GDM1 (cell line): Measurements from ENCODE around the gene CMC2.
A peak's percentile ranks its signal among the peaks of the same experiment; 100 is the strongest.

Experiments
- DNase-seq: peaks from one replicate; lab custom pipeline; 2025; lab: John Stamatoyannopoulos, UW

Gene CMC2

GRCh38 chr16:81006813-81007695 is at the start of gene CMC2, which contains the start of gene CENPN:
TSS of gene CMC2 (minus strand) at chr16:81006885. CDS start at chr16:80997394, 9,491 bp downstream.
TSS of gene CENPN (plus strand) at chr16:81007214. CDS start at chr16:81011940, 4,726 bp downstream.
- DNase-seq, result peak; percentile 86

DNA sequence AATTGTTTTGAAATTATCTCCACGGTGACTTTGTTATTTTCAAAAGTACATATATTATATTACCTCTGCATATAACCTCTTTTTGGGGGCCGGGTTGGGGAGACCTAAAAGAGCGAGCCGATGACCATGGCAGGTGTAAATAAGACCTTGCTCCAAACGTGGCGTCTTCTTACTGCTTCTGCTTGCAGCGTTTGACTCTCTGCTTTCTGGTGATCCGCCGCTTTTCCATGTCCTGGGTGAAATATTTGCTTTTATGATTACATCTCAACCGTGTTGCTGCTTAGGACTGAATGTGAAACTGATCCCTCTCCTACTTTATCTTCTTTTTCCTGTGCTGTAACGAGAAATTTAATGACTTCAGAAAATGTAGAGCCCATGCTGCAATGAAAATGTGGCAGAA is 47.1 kb upstream of the CMC2 start:
- no peak for DNase-seq

DNA sequence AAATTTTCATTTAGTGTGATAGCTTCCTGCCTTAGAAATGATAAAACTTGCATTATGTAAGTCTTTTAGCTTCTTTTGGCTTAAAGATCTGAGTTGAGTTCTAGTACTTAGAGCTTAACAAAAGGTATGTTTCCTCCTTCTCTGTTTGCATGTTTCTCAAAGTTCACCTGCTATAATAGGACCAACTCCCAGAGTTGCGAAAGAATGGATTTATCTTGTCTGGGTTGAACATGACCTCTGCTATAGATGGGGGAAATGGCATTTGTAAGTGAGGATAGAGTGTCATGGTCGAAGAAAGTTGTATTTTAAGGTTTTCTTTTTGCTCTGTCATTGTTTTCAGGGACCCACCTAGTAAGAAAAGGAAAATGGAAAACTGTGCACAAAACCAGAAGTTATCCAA is 36.1 kb upstream of the CMC2 start:
- no peak for DNase-seq

GRCh38 chr16:81041696-81042095 is 35.0 kb upstream of the CMC2 start:
- no peak for DNase-seq

GRCh38 chr16:81040842-81041241 is 34.2 kb upstream of the CMC2 start:
- no peak for DNase-seq

GRCh38 chr16:81040131-81040530 is 33.4 kb upstream of the CMC2 start:
- DNase-seq, result no peak

GRCh38 chr16:81036751-81037350 is 30.2 kb upstream of the CMC2 start:
- DNase-seq, result no peak

DNA sequence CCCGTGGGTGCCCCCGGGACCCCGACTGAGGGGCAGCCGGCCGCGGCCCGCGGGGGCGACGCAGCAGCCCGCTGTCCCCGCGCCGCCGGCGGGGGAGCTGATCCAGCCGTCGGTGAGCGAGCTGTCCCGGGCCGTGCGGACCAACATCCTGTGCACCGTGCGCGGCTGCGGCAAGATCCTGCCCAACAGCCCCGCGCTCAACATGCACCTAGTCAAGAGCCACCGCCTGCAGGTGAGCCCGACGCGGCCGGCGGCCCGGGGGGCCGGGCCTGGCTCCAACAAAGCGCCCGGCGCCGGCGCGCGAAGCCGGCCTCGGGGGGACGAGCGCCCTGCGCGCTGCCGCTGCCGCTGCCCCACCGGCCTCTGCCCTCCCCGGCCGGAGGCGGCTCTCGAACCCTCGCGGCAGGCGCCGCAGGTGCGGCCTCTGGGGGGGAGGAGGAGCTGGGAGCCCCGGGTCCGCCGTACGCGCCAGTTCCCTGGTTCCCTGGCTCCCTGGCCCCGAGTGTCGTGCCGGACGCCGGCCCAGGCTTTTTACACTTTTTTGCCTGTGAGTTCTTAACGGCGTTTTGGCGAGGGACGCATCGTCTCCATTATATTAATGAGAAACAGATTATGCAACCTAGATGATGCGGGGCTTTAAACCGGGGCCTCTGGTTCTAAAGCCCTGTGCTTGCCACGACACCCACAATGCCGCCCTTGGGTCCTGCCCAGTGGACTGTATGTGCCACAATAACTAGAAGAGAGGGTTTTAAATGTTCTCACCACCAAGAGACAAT is 29.5 kb upstream of the CMC2 start:
- DNase-seq, result no peak

GRCh38 chr16:81035398-81035974 is 28.8 kb upstream of the CMC2 start, which contains the start of gene ATMIN:
TSS of gene ATMIN (plus strand) at chr16:81035842. CDS start at chr16:81035871, 29 bp downstream.
- DNase-seq, result peak; percentile 54

GRCh38 chr16:81029930-81030604 is 23.4 kb upstream of the CMC2 start:
- no peak for DNase-seq

DNA sequence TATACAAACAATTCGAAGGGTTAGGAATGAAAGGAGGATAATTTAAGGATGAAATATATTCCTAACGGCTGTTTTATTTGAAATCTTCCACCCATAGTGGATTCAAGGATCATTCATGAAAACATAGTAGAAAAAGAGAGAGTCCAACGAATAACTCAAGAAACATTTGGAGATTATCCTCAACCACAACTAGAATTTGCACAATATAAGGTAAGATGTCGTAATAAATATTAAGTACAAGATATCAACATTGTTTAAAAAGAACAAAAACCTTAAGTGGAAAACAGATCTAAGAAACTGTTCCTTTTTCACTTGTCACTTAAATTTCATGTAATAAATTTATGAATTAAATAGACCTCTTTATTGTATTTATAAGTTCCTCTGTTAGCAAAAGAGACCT is 19.7 kb upstream of the CMC2 start:
- no peak for DNase-seq

DNA sequence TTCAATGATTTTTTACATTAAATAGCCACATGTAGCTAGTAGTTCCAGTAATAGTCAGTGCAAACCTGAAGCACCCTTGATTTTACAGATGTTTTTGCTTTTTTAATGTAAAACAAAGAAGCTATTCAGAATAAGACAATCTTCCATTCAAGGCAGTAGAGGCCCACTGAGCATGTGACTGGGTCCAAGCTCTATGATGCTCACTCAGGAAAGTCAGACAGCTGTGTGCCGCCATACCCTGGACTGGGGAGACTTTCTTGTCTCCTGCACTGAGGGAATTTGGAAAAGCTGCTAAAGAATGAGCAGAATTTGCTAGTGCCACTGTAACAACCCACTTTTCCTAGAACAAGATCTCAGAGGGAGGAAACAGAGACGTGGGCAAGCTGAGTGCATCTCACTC is 11.8 kb upstream of the CMC2 start:
- no peak for DNase-seq

DNA sequence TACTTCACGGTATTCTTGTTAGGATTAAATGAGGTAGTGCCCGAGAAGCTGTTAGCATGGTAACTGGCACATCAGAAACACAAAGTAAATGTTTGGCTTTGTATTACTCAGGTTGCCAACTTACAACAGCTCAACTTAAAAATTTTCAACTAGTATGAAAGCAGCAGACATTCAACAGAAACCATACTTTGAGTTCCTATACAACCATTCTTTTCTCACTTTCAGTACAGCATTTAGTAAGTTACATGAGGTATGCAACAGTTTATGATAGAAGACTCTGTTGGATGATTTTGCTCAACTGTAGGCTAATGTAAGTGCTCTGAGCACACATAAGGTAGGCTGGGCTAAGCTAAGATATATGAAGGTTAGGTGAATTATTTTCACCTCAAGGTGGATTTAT is 8.0 kb upstream of the CMC2 start:
- DNase-seq, result no peak

- no peak for DNase-seq
These were observed 6.3 kb upstream of the CMC2 start for GRCh38 chr16:81012974-81013373.

- DNase-seq, result no peak
These were observed 1.8 kb upstream of the CMC2 start for GRCh38 chr16:81008505-81008789.

GRCh38 chr16:81006211-81006812 is 373 bp downstream of the CMC2 start:
- peak; percentile 27 for DNase-seq

- DNase-seq, result no peak
These were observed 999 bp downstream of the CMC2 start for GRCh38 chr16:81005610-81006161.

GRCh38 chr16:81004646-81005353 is 1.9 kb downstream of the CMC2 start:
- no peak for DNase-seq

DNA sequence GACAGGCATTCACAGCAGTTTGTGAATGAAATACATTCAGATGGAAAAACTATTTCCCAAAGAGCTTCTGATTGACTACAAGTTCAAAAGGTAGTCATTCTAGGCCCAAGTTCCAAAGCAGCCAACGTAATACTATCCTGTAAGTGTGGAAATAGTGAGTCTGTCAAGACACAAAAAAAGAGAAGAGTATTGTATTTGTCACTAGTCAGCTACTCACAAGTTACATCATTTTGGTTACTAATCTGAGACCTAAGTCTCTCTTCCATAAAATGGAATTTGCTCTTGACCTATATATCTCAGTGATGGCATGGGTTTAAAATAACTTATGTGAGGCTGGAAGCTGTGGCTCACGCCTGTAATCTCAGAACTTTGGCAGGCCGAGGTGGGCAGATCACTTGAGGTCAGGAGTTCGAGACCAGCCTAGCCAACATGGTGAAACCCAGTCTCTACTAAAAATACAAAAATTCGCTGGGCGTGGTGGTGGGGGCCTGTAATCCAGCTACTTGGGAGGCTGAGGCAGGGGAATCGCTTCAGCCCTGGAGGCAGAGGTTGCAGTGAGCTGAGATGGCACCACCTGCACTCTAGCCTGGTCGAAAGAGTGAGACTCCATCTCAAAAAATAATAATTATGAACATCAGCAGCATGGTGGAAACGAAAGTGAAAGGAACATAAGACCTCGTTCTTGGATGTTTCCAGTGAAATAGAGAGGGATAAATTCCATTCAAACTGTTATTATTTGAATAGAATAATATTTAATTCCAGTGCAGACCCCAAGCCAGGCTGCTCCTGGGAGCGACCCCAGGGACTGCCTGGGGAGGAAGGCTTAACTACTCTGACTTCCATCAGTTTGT is 2.9 kb downstream of the CMC2 start:
- no peak for DNase-seq
